ENCODE measurements around the gene PRKCA. TPM values are rescaled to one million over a fixed set of nuclear protein-coding genes. Genes with fewer than 3 reads are reported as not detected.

PRKCA gene
- total and polyA plus RNA-seq, 9 of the 15 experiments (the other 6 are each of a cell fraction or from before 2014, with no cell fraction given) = 3.2 to 33.0 (median 17.8) TPM

GRCh38 chr17:66407864-66408263 lies 105.5 kb downstream of the PRKCA start:
- peaks cover 8% of the 10 kb centered on the region; the same call in 2 of the 3 replicates for H3K79me2 ChIP-seq (ENCODE audit: control insufficient read depth, insufficient read depth, low read length)
- H3K4me2 ChIP-seq (ENCODE audit: insufficient read depth, low read length) = no peak overlapping the region
- peaks cover 4 to 8% of the 10 kb centered on the region in 2 experiments; a peak in 2 of 5 replicates for H3K4me1 ChIP-seq (replicated peaks in 1 of 2; ENCODE audit: control insufficient read depth in 2 of 2, insufficient read depth in 2 of 2, low read length in 2 of 2)
- H3K27me3 ChIP-seq (ENCODE audit: control insufficient read depth in 2 of 2, insufficient read depth in 2 of 2, low read length in 2 of 2) = no peaks in the 10 kb centered on the region
- H3K9me3 ChIP-seq (replicated peaks; ENCODE audit: control insufficient read depth, insufficient read depth, low read depth, low read length) = no peaks in the 10 kb centered on the region
- H2AFZ ChIP-seq (ENCODE audit: low read depth, low read length) = no peak overlapping the region
- no peaks in the 10 kb centered on the region for H3K36me3 ChIP-seq (ENCODE audit: control insufficient read depth, insufficient read depth, low read length)
- no TSS peak for BruUV-seq (replicated peaks)
- intact Hi-C loops (cut with micrococcal nuclease) = loop anchor here (10.0 kb wide), 1 partner anchor 103 kb away; the partner anchor contains the start of gene PRKCA
- no peak for DNase-seq (ENCODE audit: extremely low read depth in 1 of 4, low spot score in 3 of 4)
- no peaks in the 10 kb centered on the region for H3K9me1 ChIP-seq (ENCODE audit: control insufficient read depth, insufficient read depth, low read length)
- in situ Hi-C loops (cut with MboI) = no loop called here
- H4K20me1 ChIP-seq (replicated peaks; ENCODE audit: control insufficient read depth, insufficient read depth, low read length) = 0 out of 2 replicates have a peak, but pooled peaks cover 12% of the 10 kb centered on the region
- ChIA-PET CTCF (ENCODE audit: low intra/inter-chr PET ratio) (no interaction called here), POLR2A (interaction anchor here (1.1 kb wide), 1 partner anchor 27 kb away, joined by 3 read pairs; no protein-coding TSS in a partner anchor)
- no peak overlapping the region for H3K27ac ChIP-seq (ENCODE audit: extremely low read depth, low read depth, low read length)
- WGBS (ENCODE audit: insufficient coverage, low coverage, missing lambda C conversion rate) = 81% methylated on average over 4 of the region's 4 CpGs
- no peak overlapping the region for H3K4me3 ChIP-seq
- ATAC-seq = no peak
- no peak for FAIRE-seq
- no peak overlapping the region for H3K9ac ChIP-seq (ENCODE audit: insufficient read depth in 1 of 2, low read depth in 2 of 2, low read length in 2 of 2)
- TF ChIP-seq RAD51 (IDR thresholded peaks at IDR 0.05; ENCODE audit: borderline replicate concordance, low read depth) = no peak
- TF ChIP-seq, protein P1, sequence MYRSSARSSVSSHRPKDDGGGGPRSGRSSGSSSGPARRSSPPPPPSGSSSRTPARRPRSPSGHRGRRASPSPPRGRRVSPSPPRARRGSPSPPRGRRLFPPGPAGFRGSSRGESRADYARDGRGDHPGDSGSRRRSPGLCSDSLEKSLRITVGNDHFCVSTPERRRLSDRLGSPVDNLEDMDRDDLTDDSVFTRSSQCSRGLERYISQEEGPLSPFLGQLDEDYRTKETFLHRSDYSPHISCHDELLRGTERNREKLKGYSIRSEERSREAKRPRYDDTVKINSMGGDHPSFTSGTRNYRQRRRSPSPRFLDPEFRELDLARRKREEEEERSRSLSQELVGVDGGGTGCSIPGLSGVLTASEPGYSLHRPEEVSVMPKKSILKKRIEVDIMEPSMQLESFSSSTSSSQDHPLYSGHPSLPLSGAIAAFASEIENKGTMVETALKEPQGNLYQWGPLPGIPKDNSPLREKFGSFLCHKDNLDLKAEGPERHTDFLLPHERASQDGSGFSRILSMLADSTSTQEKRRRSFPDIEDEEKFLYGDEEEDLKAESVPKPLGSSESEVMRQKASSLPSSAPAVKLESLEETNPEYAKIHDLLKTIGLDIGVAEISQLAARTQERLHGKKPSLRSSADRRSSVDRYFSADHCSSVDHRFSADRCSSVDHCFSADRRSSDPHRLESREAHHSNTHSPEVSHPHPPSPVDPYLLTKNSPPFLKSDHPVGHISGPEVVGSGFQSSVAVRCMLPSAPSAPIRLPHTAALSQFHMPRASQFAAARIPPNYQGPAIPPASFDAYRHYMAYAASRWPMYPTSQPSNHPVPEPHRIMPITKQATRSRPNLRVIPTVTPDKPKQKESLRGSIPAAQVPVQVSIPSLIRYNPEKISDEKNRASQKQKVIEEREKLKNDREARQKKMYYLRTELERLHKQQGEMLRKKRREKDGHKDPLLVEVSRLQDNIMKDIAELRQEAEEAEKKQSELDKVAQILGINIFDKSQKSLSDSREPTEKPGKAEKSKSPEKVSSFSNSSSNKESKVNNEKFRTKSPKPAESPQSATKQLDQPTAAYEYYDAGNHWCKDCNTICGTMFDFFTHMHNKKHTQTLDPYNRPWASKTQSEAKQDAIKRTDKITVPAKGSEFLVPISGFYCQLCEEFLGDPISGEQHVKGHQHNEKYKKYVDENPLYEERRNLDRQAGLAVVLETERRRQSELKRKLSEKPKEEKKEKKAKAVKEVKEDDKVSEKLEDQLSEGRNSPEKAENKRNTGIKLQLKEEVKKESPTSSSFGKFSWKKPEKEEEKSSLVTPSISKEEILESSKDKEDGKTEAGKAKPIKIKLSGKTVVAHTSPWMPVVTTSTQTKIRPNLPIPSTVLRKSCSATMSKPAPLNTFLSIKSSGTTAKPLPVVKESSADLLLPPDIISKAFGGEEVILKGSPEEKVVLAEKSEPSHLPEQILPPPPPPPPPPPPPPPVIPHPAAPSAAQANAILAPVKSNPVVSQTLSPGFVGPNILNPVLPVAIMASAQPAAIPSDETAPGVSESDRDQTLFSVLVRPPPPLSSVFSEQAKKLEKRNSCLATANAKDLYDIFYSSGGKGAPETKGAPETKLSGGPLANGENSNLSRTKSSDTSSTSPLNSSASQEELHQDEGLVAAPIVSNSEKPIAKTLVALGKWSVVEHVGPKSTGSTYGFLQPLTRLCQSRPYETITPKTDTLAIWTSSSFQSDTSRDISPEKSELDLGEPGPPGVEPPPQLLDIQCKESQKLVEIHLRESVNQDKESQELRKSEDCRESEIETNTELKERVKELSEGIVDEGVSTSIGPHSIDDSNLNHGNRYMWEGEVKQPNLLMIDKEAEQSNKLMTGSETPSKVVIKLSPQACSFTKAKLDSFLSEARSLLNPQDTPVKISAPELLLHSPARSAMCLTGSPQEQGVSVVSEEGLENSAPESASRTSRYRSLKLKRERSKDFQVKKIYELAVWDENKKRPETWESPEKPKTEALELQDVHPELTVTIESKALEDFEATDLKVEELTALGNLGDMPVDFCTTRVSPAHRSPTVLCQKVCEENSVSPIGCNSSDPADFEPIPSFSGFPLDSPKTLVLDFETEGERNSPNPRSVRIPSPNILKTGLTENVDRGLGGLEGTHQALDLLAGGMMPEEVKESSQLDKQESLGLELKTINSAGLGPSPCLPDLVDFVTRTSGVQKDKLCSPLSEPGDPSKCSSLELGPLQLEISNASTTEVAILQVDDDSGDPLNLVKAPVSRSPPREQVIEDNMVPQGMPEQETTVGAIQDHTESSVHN (IDR thresholded peaks at IDR 0.05; ENCODE audit: borderline replicate concordance in 1 of 2, low read depth in 1 of 2) = no peak
- TF ChIP-seq NCOA2 (IDR thresholded peaks at IDR 0.05; ENCODE audit: partially characterized antibody in 2 of 2) = no peak
- TF ChIP-seq KDM2B (CRISPR knock-in tag; IDR thresholded peaks at IDR 0.05) = no peak
- TF ChIP-seq ETS1 (conservative IDR thresholded peaks at IDR 0.05; ENCODE audit: control insufficient read depth, low read depth, low read length) = no peak
- TF ChIP-seq SUPT5H (IDR thresholded peaks at IDR 0.05) = no peak
- no peak for TF ChIP-seq ZBTB11 (CRISPR knock-in tag; IDR thresholded peaks at IDR 0.05)
- TF ChIP-seq RFX5 (IDR thresholded peaks at IDR 0.05; ENCODE audit: low read depth, low read length) = no peak

All from K562 (cell line).